Mesothelial cell of epicardium (in vitro differentiated cells): ENCODE results near the gene EZR. TPM values are rescaled to one million over a fixed set of nuclear protein-coding genes. Genes with fewer than 3 reads are reported as not detected.

Experiments used
- DNase-seq, 2 experiments: peaks; one replicate each; pipeline ENCODE4 v3.0.0; 2021; ENCODE audit warnings: low spot score in 2 of 2; ENCODE audit not compliant: unreplicated experiment in 2 of 2
- H3K27ac Mint-ChIP-seq: 2 replicates; pipeline ENCODE4 v1.8.0; 2021; ENCODE audit warnings: mixed read lengths
- H3K27me3 Mint-ChIP-seq: 2 replicates; pipeline ENCODE4 v1.8.0; 2021; ENCODE audit warnings: low read depth, mixed read lengths
- H3K36me3 Mint-ChIP-seq: 2 replicates; pipeline ENCODE4 v1.8.0; 2021; ENCODE audit warnings: mixed read lengths
- H3K4me1 Mint-ChIP-seq: 2 replicates; pipeline ENCODE4 v1.8.0; 2021; ENCODE audit warnings: mixed read lengths
- H3K4me3 Mint-ChIP-seq: 2 replicates; pipeline ENCODE4 v1.8.0; 2021; ENCODE audit warnings: mild to moderate bottlenecking, moderate library complexity, mixed read lengths
- H3K9me3 Mint-ChIP-seq: 2 replicates; pipeline ENCODE4 v1.8.0; 2021; ENCODE audit warnings: mixed read lengths
- total RNA-seq: library from RNA; stranded (reverse); gene quantifications from 3 replicates; pipeline ENCODE4 v1.2.1, GENCODE V29; 2021
- TF ChIP-seq, protein P1 (sequence below): fragments of 200-600 bp; sonication (generic); IDR thresholded peaks from one replicate; pipeline ENCODE4 v1.5.0; 2021; ENCODE audit warnings: antibody characterized with exemption; ENCODE audit not compliant: unreplicated experiment

Gene EZR
- total RNA-seq, 1 donor from 2014 or later = 195 TPM

DNA sequence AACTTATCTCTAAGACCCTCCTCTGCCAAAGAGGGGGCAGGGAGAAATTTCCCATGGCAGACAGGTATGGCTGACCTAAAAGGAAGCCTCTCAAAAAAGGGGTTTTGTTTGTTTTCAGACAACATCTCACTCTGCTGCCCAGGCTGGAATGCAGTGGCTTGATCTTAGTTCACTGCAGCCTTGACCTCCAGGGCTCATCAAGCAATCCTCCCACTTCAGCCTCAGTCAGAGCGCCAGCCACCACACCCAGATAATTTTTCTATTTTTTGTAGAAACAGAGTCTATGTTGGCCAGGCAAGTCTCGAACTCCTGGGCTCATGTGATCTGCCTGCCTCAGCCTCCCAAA is 3.8 kb downstream of the EZR start:
- peak overlapping the region; percentile 100 for H3K27ac Mint-ChIP-seq
- H3K36me3 Mint-ChIP-seq = peaks cover 11% of the 10 kb centered on the region
- H3K27me3 Mint-ChIP-seq = no peaks in the 10 kb centered on the region
- TF ChIP-seq, protein P1, sequence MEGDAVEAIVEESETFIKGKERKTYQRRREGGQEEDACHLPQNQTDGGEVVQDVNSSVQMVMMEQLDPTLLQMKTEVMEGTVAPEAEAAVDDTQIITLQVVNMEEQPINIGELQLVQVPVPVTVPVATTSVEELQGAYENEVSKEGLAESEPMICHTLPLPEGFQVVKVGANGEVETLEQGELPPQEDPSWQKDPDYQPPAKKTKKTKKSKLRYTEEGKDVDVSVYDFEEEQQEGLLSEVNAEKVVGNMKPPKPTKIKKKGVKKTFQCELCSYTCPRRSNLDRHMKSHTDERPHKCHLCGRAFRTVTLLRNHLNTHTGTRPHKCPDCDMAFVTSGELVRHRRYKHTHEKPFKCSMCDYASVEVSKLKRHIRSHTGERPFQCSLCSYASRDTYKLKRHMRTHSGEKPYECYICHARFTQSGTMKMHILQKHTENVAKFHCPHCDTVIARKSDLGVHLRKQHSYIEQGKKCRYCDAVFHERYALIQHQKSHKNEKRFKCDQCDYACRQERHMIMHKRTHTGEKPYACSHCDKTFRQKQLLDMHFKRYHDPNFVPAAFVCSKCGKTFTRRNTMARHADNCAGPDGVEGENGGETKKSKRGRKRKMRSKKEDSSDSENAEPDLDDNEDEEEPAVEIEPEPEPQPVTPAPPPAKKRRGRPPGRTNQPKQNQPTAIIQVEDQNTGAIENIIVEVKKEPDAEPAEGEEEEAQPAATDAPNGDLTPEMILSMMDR = no peak
- peak overlapping the region; percentile 99 for H3K4me3 Mint-ChIP-seq
- DNase-seq = no peak
- H3K9me3 Mint-ChIP-seq = no peaks in the 10 kb centered on the region
- peaks cover 67% of the 10 kb centered on the region for H3K4me1 Mint-ChIP-seq

DNA sequence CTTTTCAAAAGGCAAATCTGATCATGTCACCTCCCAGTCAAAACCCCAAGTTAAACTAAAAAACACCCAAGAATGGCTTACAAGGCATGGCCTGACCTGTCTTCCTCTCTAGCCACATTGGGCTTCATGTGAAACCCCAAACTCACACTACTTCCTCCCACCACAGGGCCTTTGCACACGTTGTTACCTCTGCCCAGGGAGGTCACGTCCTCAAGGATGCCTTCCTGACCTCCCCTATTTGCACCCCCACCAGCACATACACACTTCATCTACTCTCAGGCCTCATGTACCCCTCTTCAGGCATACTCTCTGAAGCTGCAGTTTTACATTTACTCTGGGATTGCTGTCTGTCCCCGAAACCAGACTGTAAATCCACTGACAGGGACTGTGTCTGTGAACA is 6.1 kb downstream of the EZR start:
- Mint-ChIP-seq H3K4me1 (peaks cover 79% of the 10 kb centered on the region), H3K27me3 (no peaks in the 10 kb centered on the region), H3K9me3 (no peaks in the 10 kb centered on the region), H3K4me3 (peak overlapping the region; percentile 11), H3K27ac (peak overlapping the region; percentile 67), H3K36me3 (peaks cover 16% of the 10 kb centered on the region)
- no peak for DNase-seq
- TF ChIP-seq, protein P1 = no peak

DNA sequence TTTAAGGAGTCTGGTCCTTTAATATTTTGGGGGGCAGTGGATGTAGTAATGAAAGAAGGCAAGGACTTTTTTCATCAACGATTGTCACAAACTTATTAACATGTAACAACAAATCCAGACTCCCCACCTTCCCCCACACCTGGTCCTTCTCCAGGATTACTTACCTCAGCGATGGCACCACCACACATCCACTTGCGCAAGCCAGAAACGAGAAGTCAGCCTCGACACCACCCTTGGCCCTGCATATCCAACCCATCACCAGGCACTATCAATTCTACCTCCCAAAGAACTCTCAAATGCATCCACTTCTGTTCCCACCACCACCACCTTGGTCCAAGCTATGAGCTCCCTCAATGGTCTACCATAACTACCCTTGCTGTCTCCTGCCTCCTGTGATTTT is 6.6 kb downstream of the EZR start:
- no peak for DNase-seq
- no peaks in the 10 kb centered on the region for H3K9me3 Mint-ChIP-seq
- H3K36me3 Mint-ChIP-seq = peaks cover 18% of the 10 kb centered on the region
- TF ChIP-seq, protein P1 = no peak
- H3K27ac Mint-ChIP-seq = peak overlapping the region; percentile 67
- H3K27me3 Mint-ChIP-seq = no peaks in the 10 kb centered on the region
- H3K4me3 Mint-ChIP-seq = peak overlapping the region; percentile 11
- peaks cover 82% of the 10 kb centered on the region for H3K4me1 Mint-ChIP-seq

DNA sequence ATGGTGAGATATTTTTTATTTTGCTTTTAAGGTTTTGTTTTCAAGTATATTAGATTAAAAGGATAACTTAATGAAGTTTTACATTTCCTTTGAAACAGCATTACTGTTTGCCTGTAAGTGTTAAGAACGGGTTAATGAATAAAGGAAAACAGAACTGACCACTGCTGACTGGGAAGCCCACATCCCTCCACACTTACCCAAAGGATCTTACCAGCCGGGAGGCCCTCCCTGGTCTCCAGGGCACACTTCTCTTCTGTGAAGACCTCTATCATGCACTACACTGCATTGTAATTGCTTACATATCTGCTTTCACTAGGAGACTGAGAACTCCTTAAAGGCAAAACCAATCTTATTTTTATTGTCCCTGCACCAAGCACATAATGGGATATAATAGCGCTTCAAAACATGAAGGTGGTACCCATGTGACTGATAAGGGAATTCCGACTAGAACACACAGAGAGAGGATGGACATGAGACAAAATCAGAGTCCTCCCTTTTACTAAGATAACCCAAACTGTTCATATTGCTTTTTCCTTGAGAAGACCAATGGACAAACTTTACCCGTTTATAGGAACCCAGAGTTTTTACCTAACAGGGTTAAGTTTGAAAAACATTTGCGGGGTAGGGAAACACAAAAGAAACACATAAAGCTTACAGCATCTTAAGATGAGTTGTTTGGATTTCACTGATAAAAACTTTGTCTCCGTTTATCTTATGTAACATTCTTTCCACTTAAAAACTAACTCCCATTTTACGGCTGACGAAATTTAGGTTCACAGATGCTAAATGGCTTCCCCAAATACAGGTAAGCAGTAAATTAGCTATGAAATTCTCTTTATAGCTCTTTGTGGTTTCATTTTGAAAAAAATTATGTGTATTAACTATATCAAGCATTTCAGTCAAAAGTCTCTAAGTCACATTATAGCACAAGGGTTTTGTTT is 8.7 kb downstream of the EZR start:
- H3K27me3 Mint-ChIP-seq = no peaks in the 10 kb centered on the region
- H3K4me1 Mint-ChIP-seq = peaks cover 84% of the 10 kb centered on the region
- H3K36me3 Mint-ChIP-seq = peaks cover 20% of the 10 kb centered on the region
- peak overlapping the region; percentile 18 for H3K27ac Mint-ChIP-seq
- TF ChIP-seq, protein P1 = no peak
- H3K9me3 Mint-ChIP-seq = no peaks in the 10 kb centered on the region
- no peak overlapping the region for H3K4me3 Mint-ChIP-seq
- no peak for DNase-seq

DNA sequence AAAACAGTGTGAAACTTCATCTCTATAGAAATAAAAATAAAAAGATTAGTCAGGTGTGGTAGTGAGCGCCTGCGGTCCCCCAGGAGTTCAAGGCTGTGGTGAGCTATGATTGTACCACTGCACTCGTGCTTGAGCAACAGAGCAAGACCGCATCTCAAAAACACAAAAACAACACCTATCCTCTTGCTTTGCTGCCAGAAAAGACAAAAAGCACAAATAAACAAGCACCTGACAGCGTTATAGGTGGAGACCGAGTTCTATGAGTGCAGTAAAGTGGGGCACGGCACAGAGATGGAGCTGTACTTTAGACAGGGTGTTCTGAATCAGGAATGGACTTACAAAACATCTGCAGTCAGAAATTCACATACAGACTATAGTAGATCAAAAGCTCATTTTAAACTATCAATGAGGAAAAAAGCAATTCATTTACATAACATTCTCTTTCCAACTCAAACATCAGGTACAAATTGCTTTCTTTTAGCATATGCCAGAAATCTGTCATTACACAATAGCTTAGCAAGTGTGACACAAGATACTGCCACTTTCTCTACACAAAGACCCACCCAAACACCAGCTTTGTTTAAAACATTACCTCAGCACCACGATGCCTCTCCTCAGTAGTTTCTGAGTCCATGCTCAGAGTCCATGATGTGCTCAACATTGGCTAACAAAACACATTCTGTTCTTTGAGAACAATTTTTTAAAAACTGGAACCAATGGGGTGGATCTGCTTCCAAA is 10.1 kb downstream of the EZR start:
- no peak for DNase-seq
- TF ChIP-seq, protein P1 = no peak
- Mint-ChIP-seq H3K4me1 (peaks cover 81% of the 10 kb centered on the region), H3K27ac (peak overlapping the region; percentile 35), H3K27me3 (no peaks in the 10 kb centered on the region), H3K4me3 (no peak overlapping the region), H3K36me3 (peaks cover 22% of the 10 kb centered on the region), H3K9me3 (no peaks in the 10 kb centered on the region)
